Measurements from ENCODE around the gene CCDC142. TPM values are rescaled to one million over a fixed set of nuclear protein-coding genes. Genes with fewer than 3 reads are reported as not detected.

CCDC142 gene
- total RNA-seq, 4 donors from 2014 or later, result 34.7 to 53.1 (median 39.4) TPM

DNA sequence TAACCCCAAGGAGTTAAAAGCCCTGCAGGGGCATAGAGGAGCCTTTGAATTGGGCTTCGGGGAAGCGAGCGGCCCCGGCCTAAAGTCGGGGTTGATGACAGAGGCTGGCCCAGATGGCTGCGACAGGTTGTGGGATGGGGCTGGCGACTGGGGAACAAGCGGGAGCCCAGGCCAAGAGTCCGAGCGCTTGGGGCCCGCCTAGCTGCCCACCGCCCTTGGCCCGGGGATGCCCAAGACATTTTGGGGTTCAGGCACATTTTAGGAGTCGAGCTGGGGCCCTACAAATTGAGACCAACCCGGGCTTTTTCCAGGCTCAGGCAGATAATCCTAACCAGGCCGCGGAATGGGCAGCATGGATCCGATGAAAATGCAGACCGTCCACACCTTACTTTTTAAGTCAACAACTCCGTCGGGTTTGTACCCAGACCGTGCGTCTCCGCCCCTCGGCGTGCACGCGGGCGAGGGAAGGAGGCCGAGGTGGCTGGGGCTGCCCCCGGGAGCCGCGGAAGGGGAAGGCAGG is 41.6 kb downstream of the CCDC142 start:
- DNase-seq (ENCODE audit: low spot score in 2 of 2), result no peak
- Histone ChIP-seq H3K27me3 (no peaks in the 10 kb centered on the region), H3K4me1 (peaks cover 0 to 75% (median 11%) of the 10 kb centered on the region in 4 donors), H3K27ac (peak overlapping the region; percentile 83 to 94 (median 86)), H3K36me3 (no peaks in the 10 kb centered on the region), H3K9me3 (no peaks in the 10 kb centered on the region), H3K4me3 (peak overlapping the region; percentile 45 to 66 (median 56))
- 14 to 16% methylated on average over 23 to 26 of the region's 33 CpGs for WGBS, 2 donors
- no peak for TF ChIP-seq EP300 (IDR thresholded peaks at IDR 0.05)
- TF ChIP-seq, protein P1, sequence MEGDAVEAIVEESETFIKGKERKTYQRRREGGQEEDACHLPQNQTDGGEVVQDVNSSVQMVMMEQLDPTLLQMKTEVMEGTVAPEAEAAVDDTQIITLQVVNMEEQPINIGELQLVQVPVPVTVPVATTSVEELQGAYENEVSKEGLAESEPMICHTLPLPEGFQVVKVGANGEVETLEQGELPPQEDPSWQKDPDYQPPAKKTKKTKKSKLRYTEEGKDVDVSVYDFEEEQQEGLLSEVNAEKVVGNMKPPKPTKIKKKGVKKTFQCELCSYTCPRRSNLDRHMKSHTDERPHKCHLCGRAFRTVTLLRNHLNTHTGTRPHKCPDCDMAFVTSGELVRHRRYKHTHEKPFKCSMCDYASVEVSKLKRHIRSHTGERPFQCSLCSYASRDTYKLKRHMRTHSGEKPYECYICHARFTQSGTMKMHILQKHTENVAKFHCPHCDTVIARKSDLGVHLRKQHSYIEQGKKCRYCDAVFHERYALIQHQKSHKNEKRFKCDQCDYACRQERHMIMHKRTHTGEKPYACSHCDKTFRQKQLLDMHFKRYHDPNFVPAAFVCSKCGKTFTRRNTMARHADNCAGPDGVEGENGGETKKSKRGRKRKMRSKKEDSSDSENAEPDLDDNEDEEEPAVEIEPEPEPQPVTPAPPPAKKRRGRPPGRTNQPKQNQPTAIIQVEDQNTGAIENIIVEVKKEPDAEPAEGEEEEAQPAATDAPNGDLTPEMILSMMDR (IDR thresholded peaks at IDR 0.05), result no peak
- no peak for TF ChIP-seq POLR2A (IDR thresholded peaks at IDR 0.05)

DNA sequence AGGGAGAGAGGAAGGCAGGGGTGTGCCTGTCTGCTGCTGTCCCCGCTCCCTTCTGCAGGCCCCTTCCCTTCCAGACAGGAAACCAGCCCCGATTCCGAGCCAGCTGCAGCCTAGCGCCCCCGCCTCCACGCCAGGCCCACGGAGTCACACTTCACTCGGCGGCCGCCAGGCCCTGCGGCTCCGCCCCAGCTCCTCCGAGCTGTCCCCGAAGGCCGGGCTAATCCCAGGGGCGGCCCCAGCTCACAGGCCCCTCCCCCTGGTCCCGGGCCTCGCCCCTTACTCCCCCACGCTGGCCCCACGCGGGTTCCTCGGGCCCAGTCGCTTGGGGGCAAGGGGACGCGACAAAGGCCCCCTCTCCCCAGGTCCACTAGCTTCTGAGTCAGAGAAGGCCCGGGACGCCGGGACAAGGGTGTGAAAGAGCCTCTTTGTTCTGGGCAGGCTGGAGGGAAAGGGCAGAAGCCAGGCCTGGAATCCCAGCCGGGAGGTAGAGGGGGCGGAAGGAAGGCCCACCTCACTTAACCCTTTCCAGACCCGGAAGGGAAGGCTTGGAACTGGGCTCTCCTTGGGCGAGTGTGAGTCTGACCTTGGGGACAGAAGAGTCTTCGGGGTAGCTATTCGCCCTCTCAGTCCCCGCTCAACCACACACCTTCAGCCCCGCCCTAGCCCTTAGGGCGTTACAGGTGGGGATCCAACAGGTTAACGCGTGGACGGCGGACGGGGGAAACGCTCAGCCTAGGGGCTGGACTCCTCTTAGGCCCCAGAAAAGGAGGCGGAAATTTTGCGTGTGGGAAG is 42.2 kb downstream of the CCDC142 start:
- Histone ChIP-seq H3K27ac (peak overlapping the region; percentile 83 to 94 (median 86)), H3K9me3 (no peaks in the 10 kb centered on the region), H3K4me1 (peaks cover 0 to 81% (median 11%) of the 10 kb centered on the region in 4 donors), H3K36me3 (peaks cover 0 to 5% (median 0%) of the 10 kb centered on the region in 3 donors), H3K27me3 (no peaks in the 10 kb centered on the region), H3K4me3 (peak overlapping the region; percentile 45 to 66 (median 56))
- TF ChIP-seq, protein P1 (IDR thresholded peaks at IDR 0.05), result peak; percentile 7 to 76 (median 30)
- TF ChIP-seq POLR2A (IDR thresholded peaks at IDR 0.05) (peak; percentile 45 to 57), EP300 (IDR thresholded peaks at IDR 0.05) (peak; percentile 19 to 87)
- 4 to 13% methylated on average over 37 to 43 of the region's 45 CpGs for WGBS, 2 donors
- DNase-seq (ENCODE audit: low spot score in 2 of 2), result peak; percentile 66 to 77

DNA sequence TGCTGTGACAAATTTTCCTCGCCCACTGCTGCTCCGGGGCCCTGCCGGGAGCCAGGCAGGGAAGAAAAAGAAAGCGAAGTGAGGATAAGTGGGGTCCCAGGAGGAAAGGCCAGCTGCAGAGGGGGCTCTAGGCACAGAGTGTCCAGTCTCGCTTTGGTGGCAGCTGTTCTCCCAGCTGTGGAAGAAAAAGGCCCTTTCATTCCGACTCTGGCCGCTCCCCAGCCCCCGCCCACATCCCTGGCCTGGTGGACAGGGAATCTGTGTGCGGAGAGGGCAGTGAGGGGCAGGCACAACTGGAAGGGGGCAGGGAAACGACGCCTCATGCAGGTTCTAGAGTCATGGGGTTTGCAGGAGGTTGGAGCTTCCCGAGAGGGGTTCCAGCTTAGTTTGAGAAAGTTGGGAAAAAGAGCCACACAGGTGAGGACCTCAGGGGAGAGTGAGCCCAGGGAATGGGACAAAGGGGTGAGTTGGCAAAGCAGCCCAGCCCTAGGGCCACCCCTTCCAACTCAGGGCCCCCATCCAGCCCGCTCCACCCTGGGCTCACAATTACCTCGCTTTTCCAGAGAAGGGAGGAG is 42.9 kb downstream of the CCDC142 start:
- Histone ChIP-seq H3K9me3 (no peaks in the 10 kb centered on the region), H3K27me3 (no peaks in the 10 kb centered on the region), H3K27ac (peak overlapping the region; percentile 83 to 94 (median 86)), H3K36me3 (peaks cover 0 to 5% (median 0%) of the 10 kb centered on the region in 3 donors), H3K4me3 (peak overlapping the region; percentile 45 to 66 (median 56)), H3K4me1 (peaks cover 0 to 88% (median 11%) of the 10 kb centered on the region in 4 donors)
- DNase-seq (ENCODE audit: low spot score in 2 of 2), result peak; percentile 68 to 86
- WGBS, 2 donors, result 9 to 13% methylated on average over 14 of the region's 14 CpGs
- TF ChIP-seq, protein P1 (IDR thresholded peaks at IDR 0.05), result peak in 1 of 5 experiments; percentile 16
- TF ChIP-seq POLR2A (IDR thresholded peaks at IDR 0.05), result peak in 1 of 2 donors; percentile 27
- TF ChIP-seq EP300 (IDR thresholded peaks at IDR 0.05), result peak in 1 of 2 donors; percentile 78

DNA sequence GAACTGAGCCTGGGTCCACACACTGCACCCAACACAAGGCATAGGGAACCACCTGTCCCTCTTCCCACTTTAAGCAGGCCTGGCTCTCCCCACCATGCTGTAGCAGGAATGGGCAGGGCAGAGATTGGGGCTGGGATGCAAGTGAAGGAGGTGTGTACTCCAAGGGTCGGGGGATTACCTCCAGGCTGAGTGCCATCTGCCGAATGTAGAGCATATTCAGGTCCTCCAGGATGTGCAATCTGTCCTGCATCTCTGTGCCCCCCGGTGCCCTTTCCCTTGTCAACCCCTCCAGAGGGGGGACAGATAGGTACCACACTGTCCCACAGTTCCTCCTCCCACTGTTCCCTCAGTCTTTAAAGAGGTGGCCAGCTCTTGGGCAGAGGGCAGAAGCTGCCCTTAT is 43.4 kb downstream of the CCDC142 start:
- 26 to 29% methylated on average over 3 of the region's 3 CpGs for WGBS, 2 donors
- no peaks in the 10 kb centered on the region for H3K27me3 ChIP-seq
- H3K36me3 ChIP-seq, result peaks cover 0 to 5% (median 0%) of the 10 kb centered on the region in 3 donors
- TF ChIP-seq EP300 (IDR thresholded peaks at IDR 0.05), result no peak
- H3K4me3 ChIP-seq, result peak overlapping the region; percentile 45 to 66 (median 56)
- peak overlapping the region; percentile 83 to 94 (median 86) for H3K27ac ChIP-seq
- no peak for DNase-seq (ENCODE audit: low spot score in 2 of 2)
- no peaks in the 10 kb centered on the region for H3K9me3 ChIP-seq
- peaks cover 0 to 87% (median 11%) of the 10 kb centered on the region in 4 donors for H3K4me1 ChIP-seq

DNA sequence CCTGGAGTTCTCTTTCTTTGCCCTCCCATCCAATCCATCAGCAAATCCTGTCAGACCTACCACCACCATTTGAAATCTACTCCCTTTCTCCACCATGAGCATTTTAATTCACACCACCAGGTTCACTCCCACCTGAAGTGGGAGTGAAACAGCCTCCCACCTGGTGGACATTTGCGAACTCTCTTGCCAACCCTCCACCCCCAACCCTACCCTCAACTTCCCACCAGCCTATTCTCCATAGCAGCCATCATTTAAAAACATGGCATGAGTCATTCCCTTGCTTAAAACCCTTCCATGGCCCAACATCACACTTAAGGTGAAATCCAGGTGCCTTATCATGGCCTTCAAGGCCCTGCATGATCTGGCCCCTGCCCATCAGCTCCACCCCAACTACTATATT is 44.5 kb downstream of the CCDC142 start:
- no peaks in the 10 kb centered on the region for H3K9me3 ChIP-seq
- H3K27me3 ChIP-seq, result no peaks in the 10 kb centered on the region
- peaks cover 0 to 5% (median 0%) of the 10 kb centered on the region in 3 donors for H3K36me3 ChIP-seq
- DNase-seq (ENCODE audit: low spot score in 2 of 2), result no peak
- 73% methylated on average over 1 of the region's 1 CpG for WGBS, 2 donors
- TF ChIP-seq, protein P1 (IDR thresholded peaks at IDR 0.05), result peak in 1 of 5 experiments; percentile 15
- no peak for TF ChIP-seq POLR2A (IDR thresholded peaks at IDR 0.05)
- TF ChIP-seq EP300 (IDR thresholded peaks at IDR 0.05), result no peak
- H3K27ac ChIP-seq, result peak overlapping the region; percentile 83 to 94 (median 86)
- H3K4me1 ChIP-seq, result peaks cover 0 to 84% (median 11%) of the 10 kb centered on the region in 4 donors
- peak overlapping the region; percentile 45 to 66 (median 56) for H3K4me3 ChIP-seq
